GM19193 (cell line): Measurements from ENCODE around the gene UFC1.
A peak's percentile ranks its signal among the peaks of the same experiment; 100 is the strongest.

Source experiments
- POLR2A ChIP-seq: IDR thresholded peaks from 4 replicates; pipeline ENCODE4 v1.6.1; 2011; ENCODE audit not compliant: insufficient read depth, insufficient read length; ENCODE audit errors: extremely low read depth

The UFC1 gene

DNA sequence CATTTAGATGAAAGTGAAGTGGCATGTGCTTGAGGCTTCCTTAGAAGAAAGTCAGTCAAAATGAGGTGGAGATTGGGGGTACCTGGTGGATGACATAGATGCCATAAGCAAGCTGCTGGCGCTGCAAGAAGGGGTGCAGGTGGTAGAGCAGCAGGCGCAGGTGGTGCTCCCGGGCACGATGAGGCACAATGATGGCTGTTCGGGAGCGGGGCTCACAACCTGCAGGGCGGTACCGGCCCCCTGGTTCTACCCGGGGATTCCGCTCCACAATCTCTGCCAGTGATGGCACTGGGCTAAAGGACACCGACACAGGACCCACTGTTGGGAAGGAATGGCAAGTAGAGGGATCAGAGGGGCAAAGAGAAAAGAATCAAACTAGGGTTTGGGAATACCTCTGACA is 21.1 kb downstream of the UFC1 start:
- no peak for TF ChIP-seq POLR2A

DNA sequence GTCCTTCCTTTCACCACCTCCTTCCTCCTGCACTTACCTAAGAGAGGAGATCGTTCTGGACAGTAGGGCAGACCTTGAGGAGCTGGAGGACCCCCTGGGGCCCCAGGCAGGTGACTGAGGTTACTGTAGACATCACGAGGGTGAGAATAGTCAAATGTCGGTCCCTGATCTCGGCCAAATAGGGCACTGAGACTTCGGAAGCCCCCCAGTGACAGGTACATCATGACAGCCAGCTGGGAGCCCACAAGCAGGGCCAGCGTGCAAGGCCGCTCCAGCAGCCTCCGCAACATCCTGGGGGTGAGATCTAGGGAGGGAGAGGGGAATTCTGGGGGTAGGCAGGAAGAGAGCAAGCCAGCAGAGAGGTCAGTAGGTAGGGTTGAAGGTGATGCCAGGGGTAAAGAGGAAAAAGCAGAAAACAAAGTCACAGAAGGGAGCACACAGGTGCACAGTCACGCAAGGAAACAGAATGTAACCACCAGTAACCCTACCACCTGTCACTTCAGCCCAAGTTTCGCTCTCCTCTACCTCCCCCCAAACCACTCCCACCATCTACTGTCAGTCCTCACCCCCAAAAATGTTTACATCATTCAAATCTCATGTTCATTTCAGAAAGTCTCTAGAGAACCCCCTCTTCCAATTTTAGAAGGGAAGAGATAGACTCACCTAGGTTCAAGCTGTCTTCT is 22.1 kb downstream of the UFC1 start:
- no peak for TF ChIP-seq POLR2A

DNA sequence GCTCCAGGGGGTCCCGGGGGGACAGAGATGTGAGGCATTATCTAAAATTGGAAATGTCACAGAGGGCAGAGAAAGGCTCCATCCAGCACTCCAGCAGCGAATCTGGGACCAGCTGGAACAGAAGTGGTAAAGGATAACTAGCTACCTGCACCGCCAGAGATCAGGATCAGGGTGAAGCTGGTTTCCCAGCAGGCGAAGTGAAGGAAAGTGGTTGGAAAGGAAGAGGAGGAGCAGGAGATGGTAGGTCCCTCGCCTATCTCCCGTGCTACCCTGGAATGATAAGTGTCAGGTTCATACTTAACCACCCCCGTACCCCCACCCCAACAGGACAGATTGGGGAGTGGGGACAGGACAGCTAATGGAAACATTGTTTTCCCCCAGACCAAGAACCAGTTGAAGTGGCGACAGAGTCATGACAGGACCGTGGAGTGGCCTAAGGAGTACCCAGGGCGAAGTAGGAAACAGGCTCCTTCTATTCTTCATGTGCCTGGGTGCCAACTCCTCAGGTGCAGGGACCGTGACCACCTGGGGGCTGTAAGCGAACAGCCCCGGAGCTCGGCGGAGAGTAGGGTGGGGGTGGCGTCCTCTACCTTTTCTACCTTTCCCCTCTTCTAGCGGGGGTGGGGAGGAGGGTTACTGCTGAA is 22.8 kb downstream of the UFC1 start:
- TF ChIP-seq POLR2A, result no peak

DNA sequence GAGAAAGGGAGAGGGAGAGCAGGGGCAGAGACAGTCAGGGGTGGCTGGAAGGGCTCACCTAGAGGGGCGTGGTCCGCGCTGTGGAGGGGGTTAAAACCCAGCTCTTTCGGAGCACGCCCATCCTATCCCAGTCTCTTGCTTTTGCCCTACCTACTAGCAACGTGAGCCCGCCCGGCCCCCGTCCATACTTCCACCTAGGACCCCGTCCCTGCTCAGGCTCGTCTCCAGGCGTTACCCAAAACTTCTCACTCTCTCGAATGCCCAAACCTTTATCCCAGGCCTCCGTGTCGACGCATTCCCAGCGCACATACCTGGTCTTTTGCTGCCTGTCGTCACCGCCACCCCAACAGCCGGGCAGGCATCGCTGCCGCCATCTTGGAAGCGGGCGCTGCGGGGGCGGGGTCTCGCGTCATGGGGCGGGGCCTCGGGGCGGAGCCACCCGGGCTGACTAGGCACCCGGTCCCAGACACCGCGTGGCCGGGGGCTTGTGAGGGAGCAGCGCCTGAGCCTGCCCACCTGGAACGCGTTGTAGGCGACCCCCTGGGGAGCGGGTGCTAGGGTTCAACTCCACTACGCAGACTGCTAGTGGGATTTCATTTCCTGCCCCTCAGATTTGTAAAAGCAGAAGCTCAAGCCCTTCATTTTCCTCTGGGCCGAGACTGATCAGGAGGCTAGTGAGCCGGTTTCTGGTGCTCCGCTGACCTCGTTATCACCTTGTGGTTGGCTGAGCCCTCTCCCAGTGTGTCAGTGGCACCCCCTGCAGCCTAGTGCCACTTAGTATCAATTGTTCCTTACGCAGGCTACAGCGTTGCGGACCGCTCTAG is 23.5 kb downstream of the UFC1 start, which contains the start of gene B4GALT3:
Gene B4GALT3, minus strand, starts transcription at position 396 of the 824 bp plus-strand sequence. CDS start 1,447 bp downstream, outside the sequence.
- peak; percentile 90 for TF ChIP-seq POLR2A

DNA sequence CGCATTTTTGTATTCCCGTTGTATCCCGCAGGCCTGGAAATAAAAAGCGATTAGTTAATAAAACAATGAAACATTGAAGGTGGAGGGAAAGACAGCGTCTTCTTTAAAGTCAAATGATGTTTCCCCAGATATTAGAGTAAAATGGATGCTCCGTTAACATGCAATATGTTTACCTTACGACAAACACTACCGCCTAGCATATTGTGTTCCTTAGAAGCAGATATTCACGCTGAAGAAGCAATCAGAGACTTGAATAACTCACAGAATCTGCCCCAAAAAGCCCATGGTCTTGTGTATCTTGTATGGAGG is 24.1 kb downstream of the UFC1 start:
- no peak for TF ChIP-seq POLR2A

DNA sequence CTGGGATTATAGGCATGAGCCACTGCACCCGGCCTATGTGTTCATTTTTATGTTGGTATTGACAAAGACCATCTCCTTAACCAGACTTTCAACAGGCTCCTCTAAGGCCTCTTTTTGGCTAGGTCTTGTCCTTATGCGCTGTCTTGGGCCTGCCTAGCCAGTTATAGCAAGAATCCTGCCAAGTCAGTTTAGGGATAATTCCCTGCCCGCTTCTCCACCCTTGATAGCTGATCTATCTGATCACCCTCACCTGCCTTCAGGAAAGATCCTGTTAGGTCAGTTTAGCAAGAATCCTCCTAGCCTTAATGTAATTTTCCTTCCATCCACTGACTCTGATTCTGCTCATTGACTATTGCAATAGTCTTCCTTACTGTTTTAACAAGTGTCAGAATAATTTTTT is 25.9 kb downstream of the UFC1 start:
- TF ChIP-seq POLR2A, result no peak

DNA sequence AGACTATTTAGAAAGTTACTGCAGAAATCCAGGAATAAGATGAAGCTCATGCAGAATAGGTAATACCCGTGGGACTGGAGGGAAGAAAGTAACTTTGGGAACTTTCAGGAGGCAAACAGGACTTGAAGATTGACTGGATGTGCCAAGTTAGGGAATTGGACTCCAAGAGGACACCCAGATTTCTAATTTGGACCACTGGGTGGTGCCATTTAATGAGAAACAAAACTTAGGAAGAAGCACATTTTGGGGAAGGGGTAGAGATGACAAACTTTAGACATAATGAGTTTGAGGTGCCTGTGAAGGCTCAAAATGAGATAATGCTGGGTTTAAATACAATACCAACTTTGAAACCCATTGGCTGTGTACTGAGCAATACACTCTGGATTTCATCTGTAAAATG is 26.9 kb downstream of the UFC1 start:
- TF ChIP-seq POLR2A, result no peak

DNA sequence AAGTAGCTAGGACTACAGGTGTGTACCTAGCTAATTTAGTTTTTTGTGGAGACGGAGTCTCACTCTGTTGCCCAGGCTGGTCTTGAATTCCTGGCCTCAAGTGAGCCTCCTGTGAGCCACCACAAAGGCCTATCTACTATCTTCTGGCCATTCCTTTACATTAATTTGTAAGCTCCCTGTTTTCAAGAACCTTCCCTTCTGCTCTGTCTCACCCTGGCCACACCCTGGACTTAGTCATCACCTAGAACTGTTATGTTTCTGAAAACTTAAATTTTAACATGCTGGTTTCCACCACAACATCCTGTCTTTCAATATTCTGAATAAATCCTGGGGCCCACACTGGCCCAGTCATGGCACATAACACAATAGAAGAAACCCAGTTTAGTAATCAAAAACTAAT is 28.4 kb downstream of the UFC1 start:
- TF ChIP-seq POLR2A, result no peak

DNA sequence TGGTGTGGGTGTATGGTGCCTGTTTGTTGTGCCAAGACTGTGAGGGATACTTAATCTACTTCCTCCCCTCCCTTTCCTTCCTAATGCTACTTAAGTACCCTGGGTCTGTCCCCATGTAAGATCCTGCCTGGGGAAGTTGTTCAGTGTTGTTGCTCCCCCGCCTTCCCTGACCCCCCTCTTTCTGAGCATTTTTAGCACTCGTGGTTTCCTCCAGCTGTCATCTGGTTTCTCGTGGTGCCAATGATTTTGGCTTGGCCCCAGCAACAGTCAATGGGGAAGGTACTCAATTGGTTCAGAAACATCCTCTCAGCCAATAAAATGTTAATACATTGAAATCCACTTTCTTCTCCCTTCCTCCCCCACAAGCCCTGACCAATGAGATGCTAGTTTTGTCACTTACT is 31.5 kb downstream of the UFC1 start:
- TF ChIP-seq POLR2A, result no peak

DNA sequence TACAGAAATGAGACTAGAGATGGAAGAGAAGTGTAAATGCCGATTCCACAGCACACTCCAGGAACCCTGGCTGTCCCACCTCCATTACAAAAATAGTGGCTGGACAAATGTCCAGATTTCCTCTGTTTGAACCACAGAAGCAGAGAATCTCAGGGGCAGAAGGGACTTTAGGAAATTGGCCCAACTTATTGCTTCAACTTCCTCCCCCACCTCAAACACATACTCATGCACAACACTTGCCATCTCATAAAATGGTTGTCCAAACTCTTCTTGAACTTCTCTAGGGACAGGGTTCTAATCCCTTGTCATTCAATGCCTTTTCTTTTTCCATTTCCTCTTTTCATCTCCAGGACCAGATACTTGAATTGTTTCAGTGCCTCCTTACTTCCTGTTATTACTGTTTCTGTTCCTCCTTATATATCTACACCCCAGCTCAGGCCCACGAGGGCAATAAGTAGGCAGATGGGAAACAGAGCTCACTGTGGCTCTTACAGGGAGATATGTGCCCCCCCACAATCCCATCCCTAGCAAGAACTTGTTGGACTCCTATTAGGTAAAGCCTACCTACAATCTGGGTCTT is 32.0 kb downstream of the UFC1 start:
- TF ChIP-seq POLR2A, result no peak

DNA sequence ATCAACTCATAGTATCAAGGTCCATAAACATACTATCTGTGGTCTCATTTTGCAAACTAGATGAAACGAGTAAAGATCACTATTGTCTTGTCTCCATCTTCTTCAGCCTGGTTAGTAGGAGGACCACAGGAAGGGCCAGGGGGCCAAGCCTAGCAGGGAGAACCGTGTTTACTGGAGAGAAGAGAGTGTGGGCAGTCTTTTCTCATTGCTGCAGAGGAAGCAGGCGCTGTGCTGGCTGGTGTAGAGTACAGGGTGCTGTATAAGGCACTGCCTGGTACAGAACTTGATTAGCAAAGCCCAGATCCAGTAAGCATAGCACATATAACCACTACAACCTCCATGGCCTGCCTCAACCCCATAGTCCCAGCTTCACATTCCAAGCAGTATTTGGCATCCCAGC is 33.5 kb downstream of the UFC1 start:
- TF ChIP-seq POLR2A, result no peak

DNA sequence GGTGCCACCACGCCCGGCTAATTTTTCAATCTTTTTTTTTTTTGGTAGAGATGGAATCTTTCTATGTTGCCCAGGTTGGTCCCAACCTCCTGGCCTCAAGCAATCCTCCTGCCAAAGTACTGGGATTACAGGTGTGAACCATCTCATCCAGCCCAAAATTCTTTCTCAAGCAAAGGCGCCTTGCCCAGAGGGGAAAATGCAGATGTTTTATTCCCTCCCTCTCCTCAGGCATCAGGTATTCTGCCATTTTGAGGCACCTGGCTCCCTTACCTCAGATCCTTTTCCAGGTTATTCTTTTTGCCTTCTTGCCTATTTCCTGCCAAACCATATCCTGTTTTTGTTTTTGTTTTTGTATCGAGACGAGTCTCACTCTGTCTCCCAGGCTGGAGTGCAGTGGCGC is 34.6 kb downstream of the UFC1 start:
- TF ChIP-seq POLR2A, result no peak

DNA sequence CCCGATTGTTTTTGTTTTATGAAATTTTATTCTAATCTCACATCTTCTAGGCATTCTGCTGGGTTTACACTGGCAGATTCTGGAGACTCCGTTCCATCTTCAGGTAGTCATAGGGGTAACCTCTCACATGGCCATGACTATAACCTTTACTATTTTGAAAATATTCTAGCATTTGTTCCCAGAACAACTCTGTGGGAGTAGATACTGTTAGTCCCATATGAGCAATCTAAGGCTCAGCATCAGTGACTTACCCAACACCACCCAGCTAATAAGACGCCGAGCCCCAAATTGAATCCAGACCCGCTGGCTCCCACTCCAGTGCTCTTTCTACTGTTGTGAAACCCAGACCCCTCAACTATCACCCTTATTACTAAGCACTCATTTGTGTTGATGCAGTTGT is 35.3 kb downstream of the UFC1 start:
- no peak for TF ChIP-seq POLR2A

DNA sequence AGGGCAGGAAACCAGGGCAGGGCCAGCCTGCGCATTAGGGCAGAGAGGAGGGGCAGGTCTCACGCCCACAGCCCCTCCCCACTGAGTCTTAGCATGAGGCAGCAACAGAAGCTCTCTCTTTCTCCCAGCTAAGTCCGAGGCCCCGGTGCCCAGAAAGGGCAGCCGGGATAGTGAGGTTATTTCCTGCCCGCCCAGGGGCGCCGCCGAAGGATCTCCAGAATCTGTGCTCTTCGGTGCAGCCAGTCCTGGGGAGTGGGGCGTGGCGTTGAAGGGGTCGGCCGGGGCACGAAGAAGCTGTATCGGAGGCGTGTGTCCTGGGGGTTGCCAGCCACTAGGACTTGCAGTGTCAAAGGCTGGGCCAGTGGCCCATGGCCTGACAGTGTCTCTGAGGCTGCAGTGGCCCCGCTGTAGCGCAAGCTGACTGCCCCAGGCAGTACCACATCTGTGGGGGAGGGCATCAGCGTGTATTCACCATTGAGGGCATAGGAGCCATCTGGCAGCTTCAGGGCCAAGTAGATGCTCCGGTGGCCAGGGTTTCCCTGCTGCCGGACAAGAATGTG is 37.3 kb downstream of the UFC1 start:
- TF ChIP-seq POLR2A, result no peak

DNA sequence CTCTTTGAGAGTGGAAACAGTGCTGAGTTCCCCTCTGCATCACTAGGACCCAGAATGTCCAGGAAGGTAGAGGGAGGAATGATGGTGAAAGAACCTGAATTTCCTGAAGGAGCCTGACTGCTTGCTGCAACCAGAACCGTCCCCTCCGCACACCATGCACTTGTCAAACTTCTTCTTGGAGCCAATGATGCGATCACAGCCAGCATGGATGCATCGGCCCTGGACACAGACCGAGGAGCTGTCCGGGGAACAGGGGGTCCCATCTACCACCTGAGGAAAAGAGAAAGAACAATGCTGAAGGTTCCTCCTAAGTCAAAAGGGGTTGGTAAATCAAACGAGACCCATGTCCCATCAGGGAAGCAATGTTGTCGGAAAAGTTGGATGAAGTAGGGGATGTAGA is 38.2 kb downstream of the UFC1 start:
- no peak for TF ChIP-seq POLR2A
